Activated T-helper 9 cell treated with anti-CD3 and anti-CD28 coated beads, Interleukin-2, amount 50 U/mL, for 16 hours (primary cell): ENCODE results near the gene NET1.
"Not testable (repeated sequence)": the region's sequence is repeated elsewhere in the genome, so short reads cannot be mapped to it uniquely, and the experiment has no call there.

Experiments
- DNase-seq: peaks from one replicate; pipeline ENCODE4 v3.0.0-alpha.2; 2020; ENCODE audit warnings: low read depth

NET1 gene

DNA sequence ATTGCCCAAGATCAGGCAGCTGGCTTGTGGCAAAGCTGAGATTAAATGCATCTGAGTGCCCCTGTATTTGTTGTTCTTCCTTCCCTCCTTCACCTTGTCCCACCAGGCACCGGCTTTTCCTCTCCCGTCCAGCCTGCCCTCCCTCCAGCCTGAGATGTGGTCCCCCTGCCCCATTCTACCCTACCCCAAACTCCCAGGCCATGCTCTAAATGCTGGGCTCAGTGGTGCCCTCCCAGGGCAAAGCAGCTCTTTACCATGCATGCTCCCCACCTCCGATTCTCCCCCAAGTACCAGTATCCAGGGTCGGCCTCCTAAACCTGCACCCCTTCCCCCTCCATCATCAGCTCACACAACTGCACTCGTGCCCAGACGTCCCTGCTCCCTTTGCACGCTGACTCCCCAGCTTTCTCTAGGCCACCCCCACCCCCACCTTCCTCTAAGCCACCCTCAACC lies 50.5 kb downstream of the NET1 start:
- no peak for DNase-seq

DNA sequence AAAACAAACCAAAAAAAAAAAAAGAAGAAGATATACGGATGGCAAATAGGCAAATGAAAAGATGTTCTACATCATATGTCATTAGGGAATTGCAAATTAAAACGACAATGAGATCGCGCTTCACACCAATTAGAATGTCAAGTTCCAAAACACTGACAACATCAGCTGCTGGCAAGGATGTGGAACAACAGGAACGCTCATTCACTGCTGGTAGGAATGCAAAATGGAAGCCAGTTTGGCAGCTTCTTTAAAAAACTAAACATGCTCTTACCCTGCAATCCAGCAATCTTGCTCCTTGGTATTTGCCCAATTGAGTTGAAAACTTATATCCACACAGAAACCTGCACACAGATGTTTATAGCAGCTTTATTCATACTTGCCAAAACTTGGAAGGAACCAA lies 52.2 kb downstream of the NET1 start:
- no peak for DNase-seq

DNA sequence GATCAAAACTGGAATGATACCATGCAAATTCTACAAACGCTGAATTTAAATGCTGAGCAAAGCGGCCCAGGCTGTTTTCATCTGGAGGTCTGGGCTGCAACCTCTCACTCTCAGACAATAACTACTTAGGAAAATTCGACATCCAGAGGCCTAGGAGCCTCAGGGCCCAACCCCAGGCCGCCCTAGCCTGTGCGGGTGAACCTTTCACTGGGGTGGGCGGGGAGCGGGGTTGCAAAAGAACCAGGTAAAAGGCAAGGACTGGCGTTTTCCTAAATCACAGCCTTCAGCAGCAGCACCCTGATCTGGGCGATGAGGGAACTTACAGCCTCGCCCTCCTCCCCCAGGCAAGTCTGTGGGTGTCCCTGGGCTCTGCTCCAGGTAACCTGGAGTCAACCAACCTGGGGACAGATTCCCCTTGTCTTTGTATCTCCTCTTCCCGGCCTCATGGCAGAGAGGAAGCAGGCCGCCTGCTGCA lies 53.7 kb downstream of the NET1 start:
- no peak for DNase-seq

DNA sequence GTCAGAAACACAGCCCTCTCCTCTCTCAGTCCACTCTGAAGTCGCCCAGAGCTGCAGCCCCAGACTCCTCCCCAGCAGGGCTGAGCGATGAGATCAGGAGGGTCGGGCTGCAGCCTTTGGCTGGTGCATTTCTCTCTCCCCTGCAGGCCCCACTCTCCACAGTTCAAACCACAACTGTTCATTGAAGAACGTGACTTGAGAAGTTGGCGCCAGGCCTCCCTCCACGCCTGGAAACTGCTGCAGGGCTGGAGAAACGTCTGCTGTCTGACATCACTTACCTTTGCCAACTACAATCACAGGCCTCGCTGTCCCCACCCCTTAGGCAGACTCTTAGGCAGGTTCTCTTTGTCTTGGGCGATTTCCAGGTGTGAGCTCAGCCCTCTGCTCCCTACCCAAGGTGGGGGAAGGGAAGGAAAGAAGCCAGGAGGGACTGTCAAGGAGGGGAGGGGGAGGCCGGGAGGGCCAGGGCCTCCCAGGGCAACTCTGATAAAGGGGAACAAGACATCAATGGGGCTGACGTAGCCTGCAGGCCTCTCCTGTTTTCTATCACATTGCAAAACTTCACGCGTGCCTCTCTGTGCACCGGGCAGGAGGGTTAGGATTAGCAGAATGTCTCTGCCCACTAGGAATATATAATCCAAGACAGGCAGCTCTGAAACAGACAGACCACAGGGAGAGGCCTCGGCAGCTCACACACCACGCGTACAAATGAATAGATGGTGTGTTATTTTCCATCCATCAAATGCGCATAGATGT lies 54.3 kb downstream of the NET1 start:
- DNase-seq: no peak

DNA sequence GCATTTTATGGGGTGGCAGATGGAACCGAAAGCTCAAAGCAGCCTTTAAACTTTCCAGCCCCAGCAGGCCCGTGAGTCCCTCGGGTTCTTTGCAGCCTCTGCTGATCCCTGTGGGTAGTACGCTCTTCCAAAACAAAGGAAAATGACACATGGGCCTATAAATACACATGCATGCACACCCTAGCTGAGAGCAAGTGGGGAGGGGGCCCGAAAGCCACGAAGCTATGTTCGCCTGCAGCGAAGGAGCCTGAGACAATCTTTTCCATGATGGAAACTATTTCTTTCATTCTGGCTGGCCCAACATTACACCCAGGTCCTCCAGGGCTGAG lies 54.8 kb downstream of the NET1 start:
- no peak for DNase-seq

DNA sequence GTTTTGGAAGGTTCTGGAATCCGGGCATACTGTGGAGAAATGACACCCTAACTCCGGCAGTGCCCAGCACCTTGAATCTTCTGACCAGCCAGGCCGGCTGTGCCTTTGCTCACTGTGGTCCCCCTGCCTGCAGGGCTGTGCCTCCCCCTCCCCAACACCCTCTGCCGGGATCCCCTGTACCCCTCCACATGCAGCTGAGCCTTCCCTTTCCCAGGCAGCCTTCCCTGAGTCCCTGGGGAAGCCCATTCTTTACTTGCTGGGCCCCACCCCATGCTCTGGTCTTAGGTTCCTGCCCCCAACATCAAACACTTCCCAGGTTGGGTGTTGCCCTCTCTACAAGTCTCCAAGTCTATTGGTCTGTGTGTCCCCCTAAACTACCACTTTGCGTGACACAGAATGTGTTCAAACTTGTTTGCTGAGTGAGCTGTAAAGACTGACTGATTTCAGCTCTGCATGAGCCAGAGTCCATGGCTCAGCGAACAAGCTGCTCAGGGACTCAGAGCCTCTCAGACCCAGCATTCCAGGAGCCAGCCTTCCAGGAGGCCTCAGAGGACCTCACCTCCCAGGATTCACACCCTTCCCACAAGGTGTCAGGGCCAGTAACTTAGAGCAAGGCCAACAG lies 55.4 kb downstream of the NET1 start:
- DNase-seq: no peak

DNA sequence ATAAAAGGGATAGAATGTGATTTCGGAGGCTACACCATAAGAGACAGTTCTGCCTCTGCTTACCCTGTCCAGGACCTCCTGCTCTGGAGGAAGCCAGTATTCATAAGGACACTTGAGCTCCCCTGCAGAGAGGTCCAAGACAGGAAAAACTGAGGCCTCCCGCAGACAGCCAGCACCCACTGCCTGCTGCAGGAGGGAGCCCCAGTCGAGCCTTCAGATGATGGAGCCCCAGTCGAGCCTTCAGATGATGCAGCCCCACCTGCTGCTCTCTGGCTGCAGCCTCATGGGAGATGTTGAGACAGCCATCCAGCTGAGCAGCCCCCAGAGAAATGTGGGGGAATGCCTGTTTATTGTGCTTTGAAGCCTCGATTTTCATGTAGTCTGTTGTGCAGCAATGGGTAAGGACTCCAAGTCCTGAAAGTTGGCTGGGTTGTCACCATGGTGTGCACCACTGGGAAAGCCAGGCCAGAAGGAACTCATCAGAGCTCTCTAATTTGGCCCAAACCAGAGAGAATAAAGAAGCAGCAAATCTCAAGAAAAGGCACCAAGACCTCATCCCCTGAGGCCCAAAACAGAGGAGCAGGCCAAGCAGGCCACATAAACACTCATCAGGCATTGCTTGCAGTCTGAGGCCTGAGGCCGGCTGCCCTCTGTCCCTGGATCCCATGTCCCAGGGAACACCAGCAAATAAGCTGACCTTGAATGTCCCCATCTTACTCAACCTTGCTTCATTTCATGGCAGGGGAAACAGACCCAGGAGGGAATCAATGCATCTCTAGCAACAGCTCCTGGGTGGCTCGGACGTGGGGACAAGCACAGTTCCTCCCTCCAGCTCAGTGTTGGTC lies 56.1 kb downstream of the NET1 start:
- DNase-seq: no peak

DNA sequence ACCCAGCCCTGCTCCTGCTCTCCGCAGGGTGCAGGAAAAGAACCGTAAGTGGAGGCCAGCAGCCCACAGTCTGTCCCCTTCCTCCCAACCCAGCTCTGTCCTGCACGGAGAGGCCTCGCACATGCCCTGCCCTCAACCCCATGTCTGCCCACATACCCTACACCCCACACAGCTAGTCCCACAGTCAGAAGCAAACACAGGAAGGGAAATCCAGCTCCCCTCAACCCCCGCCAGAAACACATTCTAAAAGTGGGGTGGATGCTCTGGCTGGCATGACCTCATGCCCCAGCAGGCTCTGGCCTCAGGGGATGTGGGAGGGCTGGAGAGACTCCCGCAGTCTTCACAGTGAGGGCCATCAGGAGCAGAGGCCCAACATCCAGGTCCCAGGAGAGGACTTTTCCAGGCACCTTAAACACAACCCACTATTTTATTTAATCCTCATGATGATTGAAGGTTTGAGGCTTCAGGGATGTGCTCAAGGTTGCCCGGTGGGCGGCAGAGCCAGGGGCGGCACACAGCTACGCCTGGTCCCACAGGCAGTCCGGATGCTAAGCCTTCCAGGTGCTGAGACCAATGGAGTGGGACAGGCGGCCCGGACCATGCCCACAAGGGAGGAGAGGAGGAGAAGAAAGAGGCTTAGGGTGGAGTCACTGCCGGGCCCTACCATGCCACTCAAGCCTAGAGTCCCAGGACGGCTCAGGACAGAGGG lies 57.1 kb downstream of the NET1 start:
- DNase-seq: no peak

DNA sequence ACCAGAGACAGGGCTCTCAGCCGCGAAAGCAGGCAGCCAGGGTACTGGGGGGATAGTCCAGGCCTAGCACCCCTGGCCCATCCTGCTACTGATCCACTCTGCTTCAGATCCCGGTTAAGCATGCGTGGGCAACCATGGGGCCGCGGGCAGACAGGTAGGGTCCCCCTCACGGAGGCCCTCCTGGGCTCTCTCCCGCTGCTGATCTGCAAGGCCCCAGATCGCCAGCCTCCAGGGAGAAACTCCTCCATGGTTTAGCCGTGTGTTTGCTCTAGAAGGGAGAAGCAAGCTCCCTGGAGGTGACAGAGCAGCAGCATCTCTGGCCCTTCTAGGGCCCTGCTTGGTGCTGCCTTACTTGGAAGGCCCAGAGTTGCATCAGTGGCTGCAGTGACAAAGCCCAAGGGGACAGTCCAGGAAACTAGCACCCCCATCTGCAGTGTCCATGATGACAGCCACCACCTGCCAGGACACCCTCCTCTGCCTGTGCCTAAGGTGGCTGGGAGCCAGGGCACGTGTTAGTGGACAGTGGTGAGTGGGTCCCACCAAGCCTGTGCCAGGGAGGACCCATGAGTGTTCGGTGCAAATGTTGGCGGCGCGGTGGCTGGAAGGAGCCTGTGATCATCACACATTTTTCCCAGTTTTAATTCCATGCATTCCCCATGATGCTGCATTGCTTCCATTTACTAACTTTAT lies 57.9 kb downstream of the NET1 start:
- DNase-seq: no peak

DNA sequence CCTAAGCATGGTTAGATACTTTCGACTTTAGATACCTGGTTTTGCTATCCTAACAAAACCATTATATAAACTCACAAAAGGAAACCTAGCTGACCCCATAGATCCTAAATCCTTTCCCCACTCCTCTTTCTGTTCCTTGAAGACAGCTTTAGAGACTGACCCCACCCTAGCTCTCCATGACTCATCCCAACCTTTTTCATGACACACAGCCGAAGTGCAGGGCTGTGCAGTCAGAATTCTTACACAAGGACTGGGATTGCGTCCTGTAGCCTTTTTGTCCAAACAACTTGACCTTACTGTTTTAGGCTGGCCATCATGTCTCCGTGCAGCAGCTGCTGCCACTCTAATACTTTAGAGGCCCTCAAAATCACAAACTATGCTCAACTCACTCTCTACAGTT lies 62.3 kb downstream of the NET1 start:
- not testable (repeated sequence) for DNase-seq

DNA sequence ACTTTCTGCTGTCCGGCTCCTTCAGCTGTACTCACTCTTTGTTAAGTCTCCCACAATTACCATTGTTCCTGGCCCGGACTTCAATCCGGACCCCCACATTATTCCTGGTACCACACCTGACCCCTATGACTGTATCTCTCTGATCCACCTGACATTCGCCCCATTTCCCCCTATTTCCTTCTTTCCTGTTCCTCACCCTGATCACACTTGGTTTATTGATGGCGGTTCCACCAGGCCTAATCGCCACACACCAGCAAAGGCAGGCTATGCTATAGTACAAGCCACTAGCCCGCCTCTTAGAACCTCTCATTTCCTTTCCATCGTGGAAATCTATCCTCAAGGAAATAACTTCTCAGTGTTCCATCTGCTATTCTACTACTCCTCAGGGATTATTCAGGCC lies 62.7 kb downstream of the NET1 start:
- not testable (repeated sequence) for DNase-seq

DNA sequence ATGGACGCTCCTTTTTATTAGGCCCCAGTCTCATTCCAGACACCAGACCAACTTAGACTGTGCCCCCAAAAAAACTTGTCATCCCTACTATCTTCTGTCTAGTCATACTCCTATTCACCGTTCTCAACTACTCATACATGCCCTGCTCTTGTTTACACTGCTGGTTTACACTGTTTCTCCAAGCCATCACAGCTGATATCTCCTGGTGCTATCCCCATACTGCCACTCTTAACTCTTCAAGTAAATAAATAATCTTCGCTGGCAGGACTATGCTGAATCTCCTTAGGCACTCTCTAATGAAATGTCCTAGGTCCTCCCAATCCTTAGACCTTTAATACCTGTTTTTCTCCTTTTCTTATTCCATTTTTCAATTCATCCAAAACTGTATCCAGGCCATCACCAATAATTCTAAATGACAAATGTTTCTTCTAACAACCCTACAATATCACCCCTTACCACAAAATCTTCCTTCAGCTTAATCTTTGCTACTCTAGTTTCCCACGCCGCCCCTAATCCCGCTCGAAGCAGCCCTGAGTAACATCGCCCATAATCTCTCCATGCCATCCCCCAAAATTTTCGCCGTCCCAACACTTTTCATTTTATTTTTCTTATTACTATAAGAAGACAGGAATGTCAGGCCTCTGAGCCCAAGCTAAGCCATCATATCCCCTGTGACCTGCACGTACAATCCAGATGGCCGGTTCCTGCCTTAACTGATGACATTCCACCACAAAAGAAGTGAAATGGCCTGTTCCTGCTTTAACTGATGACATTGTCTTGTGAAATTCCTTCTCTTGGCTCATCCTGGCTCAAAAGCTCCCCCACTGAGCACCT lies 63.8 kb downstream of the NET1 start:
- DNase-seq: not testable (repeated sequence)

DNA sequence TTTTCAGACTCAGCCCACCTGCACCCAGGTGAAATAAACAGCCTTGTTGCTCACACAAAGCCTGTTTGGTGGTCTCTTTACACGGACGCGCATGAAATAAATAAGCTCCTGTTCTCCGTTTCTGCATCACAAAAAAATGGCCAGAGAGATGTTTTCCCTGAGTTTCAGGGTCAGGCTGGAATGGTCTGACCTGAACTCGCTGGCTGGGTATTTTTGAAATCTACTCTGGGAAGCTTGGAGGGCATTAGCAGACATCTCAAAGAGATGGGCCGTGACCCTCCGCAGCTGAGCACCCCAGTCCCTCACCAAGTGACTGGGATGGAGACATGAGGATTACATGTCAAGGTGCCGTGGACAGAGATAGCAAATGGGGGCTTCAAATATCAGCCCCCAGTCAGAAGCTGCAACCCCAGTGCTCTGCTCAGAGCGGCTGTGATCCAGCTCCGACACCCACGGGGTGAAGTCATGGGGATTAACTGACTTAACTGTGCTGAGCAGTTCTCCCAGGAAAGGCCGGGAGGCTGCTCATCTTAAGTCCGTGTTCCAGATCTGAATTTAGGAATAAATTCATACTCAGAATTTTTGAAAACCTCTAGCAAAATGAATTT lies 64.7 kb downstream of the NET1 start:
- DNase-seq: no peak

DNA sequence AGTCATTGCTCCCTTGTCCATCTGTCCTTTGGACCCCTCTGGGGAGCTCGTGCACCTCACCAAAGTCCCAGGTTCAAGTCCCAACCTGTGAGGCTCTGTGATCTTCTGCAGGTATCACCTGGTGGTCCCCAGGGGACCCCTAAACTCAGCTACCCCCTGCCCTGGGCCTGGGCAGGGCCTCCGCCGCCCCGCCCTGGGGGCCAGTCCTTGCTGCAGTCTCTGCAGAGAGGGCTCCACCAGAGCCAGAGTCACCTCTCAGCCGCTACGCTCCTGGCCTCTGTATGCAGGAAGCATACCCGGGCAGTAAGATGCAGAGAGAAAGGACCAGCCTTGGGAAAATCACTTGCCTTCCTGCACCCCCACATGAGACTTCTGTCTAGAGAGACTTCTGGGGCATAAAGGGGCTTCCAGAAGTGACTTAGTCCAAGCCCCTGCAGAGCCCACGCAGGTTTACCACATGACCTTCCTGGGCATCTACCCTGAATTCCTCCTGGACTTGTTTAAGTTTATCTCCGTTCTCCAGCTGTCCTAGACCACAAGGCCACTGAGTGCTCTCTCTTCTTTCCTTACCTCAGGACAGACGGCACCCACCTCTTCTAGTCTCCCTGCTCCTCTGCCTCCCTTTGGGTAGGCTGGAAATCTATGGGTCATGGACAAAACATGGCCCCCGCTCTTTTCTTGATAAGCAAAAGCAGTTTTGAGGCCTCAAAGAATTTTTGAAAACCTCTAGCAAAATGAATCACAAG lies 65.8 kb downstream of the NET1 start:
- no peak for DNase-seq

DNA sequence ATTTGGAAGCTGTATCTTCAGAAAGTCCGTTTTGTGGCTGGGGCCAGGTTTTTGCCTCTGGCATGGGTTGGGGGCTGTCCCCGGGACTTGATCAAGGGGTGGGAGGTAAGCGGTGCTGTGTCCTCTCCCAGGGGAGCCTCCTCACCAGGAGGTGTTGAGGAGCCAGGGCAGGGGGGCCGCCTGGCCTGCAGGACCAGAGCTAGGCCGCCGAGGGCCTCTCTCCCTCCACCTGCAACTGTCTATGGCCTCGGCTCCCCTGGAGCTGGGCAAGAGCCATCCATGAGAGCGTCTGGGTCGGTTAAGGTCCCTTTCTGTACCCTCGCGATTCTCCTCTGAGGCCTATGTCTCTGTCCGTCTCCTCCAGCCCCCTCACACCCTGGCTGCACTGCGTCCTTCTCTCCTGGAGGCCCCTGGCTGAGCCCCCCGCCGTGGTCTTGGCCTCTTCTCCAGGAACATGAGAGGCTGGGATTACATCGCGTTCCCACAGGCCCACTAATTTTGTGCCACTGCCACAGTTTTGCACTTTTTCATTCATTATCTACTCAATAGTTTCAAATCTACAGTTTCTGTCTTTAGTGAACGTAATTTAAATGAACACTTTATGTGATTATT lies 66.4 kb downstream of the NET1 start:
- no peak for DNase-seq

DNA sequence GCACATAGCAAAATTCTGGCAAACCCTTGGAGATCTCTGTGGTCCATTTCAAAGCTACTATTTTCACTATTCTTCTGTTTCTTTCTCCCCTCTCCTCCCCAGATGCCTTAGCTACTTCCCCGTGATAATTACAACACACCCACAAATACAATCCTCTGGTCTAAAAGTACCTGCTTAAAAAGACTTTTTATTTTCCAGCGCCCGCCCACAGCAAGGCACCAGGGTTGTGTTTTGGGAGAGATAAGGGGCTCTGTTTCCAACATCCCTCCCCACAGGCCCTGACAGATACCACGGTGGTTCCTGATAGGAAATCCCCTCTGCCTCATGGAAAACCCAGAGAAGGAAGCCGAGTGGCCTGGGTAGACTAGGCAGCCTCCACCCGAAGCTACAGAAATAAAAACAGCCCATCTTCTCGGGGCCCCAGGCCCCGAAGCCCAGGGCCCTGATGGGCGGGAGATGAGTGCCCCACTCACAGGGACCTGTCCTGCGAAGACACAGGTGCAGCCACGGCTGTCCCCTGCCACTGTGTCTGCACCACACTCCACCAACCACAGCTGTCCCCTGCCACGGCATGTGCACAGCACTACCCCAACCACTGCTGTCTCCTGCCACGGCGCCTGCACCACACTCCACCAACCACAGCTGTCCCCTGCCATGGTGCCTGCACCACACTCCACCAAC lies 67.3 kb downstream of the NET1 start:
- DNase-seq: no peak

DNA sequence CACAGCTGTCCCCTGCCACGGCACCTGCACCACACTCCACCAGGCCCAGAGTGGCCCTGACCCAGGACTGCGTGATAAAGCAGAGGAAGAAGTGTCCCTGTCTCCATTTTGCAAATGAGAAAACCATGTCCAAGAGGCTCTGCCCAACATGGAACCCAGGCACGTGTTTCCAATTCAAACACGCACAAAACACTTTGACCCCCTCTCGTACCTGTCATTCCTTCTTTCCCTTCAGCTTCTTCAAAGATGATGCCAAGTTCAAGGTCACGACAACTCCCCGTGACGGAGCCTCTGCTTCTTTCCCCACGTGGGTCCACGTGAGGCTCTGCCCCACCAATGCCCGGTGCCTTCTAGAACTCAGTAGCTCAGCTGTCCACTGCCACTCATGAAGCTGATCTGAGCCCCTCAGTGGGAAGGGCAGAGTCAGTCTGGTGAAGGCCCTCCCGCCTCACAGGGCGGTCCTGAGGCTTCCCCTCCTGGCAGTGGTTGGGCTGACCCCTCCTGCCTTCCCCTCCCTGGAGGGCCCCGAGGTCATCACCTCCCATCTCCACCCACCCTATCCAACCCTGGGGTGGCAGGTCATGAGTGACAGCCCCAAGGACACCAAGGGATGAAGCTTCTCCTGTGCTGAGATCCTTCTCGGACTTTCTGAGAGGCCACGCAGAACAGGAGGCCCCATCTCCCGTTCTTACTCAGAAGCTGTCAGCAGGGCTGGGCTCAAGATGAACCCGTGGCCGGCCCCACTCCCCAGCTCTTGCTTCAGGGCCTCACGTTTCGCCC lies 68.0 kb downstream of the NET1 start:
- no peak for DNase-seq

DNA sequence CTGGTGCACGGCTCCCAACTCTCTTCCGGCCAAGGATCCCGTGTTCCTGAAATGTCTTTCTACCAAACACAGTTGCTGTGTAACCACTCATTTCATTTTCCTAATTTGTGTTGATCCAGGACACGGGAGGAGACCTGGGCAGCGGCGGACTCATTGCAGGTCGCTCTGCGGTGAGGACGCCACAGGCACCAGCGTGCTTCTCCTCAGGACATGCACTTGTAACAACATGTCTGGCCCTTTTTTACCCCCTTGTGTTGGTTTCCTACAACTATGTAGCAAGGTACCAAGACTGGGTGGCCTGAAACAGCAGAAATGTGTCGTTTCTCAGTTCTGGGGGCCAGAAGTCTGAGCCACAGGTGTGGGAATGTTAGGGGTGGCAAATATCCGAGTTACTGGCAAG lies 68.8 kb downstream of the NET1 start:
- DNase-seq: no peak
